Measurements from ENCODE around the gene MEGF9.

MEGF9 gene

GRCh38 chr9:120710110-120710981 lies 3.9 kb downstream of the MEGF9 start:
- intact Hi-C loops (cut with DNase I): no loop called here
- DNase-seq: peak in 1 of 10 donors; percentile 33

DNA sequence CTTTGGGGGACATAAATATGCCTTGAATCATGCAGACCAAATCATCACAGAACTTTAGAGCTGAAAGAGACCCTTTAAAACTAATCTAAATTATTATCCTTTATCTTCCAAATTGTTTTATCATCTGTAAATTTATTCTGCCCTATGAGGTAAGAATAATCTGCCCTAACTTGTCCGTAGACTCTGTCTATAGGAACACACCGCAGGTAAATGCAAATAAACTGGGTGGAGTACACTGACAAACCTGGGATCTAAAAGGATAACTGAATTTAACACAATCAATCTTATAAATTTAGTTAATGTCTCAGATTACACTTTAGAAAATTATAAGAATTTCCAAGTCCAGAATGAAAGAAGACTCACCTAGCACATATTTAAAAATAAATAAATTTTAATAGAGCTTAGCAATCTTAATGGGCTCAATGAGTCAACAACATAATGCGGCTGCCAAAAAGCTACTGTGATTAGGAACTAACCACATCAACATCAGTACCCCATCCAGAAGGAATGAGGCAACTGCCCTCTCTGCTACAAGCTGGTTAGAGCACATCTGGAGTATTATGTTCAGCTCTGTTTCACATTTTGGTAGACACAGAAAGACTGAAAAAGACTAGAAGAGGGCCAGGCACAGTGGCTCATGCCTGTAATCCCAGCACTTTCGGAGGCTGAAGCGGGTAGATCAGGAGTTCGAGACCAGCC lies 5.6 kb downstream of the MEGF9 start:
- intact Hi-C loops (cut with DNase I): no loop called here

GRCh38 chr9:120707170-120707569 lies 7.1 kb downstream of the MEGF9 start:
- no peak for DNase-seq
- intact Hi-C loops (cut with DNase I): no loop called here

More for the DNA sequence above, 5.6 kb downstream of the MEGF9 start:
- no peak for DNase-seq

DNA sequence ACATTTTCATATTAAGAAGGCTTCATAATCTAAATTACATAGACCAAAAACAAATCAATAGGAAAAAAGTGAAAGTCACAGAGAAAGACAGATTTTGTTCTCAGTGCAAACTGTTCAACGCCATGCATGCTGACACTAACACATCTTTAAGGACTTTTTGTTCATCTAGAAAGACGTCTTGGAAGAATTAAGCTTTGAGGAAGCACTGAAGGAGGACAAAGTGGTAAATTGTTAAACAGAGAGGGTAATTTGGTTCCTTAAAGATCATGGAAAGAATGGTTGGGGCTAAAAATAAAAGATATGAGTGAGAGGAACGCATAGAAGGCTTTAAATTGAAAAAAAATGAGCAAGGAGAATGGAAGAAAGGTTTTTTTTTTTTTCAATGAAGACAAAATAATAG lies 9.1 kb downstream of the MEGF9 start:
- DNase-seq: no peak
- intact Hi-C loops (cut with DNase I): no loop called here

DNA sequence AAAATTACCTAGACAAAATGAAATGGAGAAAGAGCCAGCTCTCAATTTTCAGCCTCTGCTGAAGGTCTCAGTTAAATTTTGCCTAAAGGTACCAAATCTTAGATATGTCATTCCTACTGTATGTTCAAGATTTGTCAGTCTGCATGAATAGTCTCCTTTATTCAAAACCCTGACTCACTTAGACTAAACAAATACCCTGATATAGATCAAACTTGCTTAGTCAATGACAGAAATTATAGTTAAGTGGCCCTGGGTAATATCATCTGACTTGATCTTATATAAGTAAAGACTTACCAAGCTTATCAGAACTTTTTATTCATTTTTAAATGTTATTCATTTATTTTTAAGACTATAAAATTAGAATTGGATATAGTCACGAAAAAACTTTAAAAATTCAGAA lies 12.2 kb downstream of the MEGF9 start:
- no peak for DNase-seq

GRCh38 chr9:120701248-120701647 lies 13.0 kb downstream of the MEGF9 start:
- intact Hi-C loops (cut with DNase I): no loop called here
- no peak for DNase-seq

More for the DNA sequence above, 12.2 kb downstream of the MEGF9 start:
- intact Hi-C loops (cut with DNase I): no loop called here

GRCh38 chr9:120698766-120699165 lies 15.5 kb downstream of the MEGF9 start:
- intact Hi-C loops (cut with DNase I): loop anchor here (10.0 kb wide), 1 partner anchor 54 kb away; no protein-coding TSS in a partner anchor
- DNase-seq: no peak

DNA sequence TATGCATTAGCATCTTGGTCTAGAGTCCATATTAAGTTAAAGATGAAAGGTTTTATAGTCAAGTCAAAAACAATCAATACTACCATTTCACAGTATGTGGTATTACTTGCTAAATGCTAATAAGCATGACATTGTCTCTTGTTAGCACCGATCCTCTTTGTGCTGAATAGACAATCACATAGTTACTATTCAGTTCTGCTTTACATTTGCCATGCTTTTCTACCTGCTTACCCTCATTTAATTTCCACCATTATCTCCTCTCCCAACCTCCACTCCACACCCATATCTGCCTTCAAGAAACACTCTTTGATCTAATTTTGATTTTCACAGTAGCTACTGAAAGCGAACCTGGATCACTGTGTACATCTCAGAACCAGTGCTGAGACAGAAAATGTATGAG lies 16.8 kb downstream of the MEGF9 start:
- intact Hi-C loops (cut with DNase I): loop anchor here (10.0 kb wide), 1 partner anchor 53 kb away; no protein-coding TSS in a partner anchor
- DNase-seq: no peak

GRCh38 chr9:120696551-120697230 lies 17.6 kb downstream of the MEGF9 start:
- no peak for DNase-seq
- intact Hi-C loops (cut with DNase I): loop anchor here (10.0 kb wide), 1 partner anchor 52 kb away; no protein-coding TSS in a partner anchor

DNA sequence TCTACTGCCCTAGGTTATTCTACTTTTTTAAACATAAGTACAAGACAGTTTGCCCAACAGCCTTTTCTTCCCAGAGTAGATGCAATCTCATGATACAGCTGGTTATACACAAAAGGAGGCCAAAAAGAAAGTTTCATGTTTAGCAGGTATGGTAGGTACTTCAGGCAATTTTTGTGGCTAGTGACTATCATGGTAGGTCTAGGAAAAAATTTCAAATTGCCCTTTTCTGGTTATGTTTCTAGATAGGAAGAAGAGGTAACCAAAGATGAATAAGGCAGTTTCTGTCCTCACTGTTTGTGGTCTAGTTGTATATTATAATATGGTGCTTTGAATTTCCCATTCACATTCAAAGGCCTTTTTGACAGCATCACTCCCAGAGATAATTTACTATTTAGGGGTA lies 19.7 kb downstream of the MEGF9 start:
- intact Hi-C loops (cut with DNase I): loop anchor here (10.0 kb wide), 1 partner anchor 50 kb away; no protein-coding TSS in a partner anchor
- DNase-seq: no peak

DNA sequence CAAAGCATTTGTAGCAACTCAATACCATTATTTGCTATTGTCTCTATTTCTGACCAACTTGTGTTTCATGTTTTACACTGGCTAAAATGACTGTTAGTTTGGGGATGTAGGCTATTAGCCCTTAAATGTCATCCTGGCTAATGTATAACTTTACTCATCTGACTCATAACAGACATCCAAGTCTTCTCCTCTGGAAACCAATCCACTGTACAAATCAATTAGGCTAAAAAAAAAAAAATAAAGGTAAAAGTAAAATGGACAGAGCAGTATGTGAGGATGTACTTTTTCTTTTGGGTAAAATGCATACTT lies 20.6 kb downstream of the MEGF9 start:
- no peak for DNase-seq

GRCh38 chr9:120692901-120693699 lies 21.2 kb downstream of the MEGF9 start:
- intact Hi-C loops (cut with DNase I): loop anchor here (10.0 kb wide), 1 partner anchor 48 kb away; no protein-coding TSS in a partner anchor
- no peak for DNase-seq

More for the DNA sequence above, 20.6 kb downstream of the MEGF9 start:
- intact Hi-C loops (cut with DNase I): loop anchor here (10.0 kb wide), 1 partner anchor 49 kb away; no protein-coding TSS in a partner anchor

- no peak for DNase-seq
- intact Hi-C loops (cut with DNase I): loop anchor here (10.0 kb wide), 1 partner anchor 46 kb away; no protein-coding TSS in a partner anchor
Observed at GRCh38 chr9:120690372-120690771, 23.9 kb downstream of the MEGF9 start.

- DNase-seq: no peak
- intact Hi-C loops (cut with DNase I): loop anchor here (10.0 kb wide), 1 partner anchor 45 kb away; no protein-coding TSS in a partner anchor
Observed at GRCh38 chr9:120689860-120690259, 24.4 kb downstream of the MEGF9 start.

DNA sequence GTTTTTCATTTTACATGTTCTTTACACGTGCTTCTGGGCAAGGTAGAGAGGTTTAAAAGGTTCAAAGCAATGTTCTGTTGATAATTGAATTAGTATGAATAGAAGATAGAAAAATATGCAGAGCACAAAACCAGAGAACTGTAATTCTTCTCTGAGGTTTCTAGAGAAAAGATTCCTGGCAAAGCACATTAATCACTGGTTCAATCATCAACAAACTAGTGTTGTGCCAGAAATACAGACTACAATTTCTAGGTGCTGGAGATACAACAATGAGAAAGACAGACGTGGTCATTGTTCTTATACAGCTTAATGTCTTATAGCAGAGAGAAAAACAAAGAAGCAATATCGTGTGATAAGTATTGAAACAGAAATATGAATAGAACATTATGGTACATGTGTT lies 25.5 kb downstream of the MEGF9 start:
- DNase-seq: no peak
- intact Hi-C loops (cut with DNase I): no loop called here

GRCh38 chr9:120683150-120683549 lies 31.1 kb downstream of the MEGF9 start:
- no peak for DNase-seq
- intact Hi-C loops (cut with DNase I): no loop called here

DNA sequence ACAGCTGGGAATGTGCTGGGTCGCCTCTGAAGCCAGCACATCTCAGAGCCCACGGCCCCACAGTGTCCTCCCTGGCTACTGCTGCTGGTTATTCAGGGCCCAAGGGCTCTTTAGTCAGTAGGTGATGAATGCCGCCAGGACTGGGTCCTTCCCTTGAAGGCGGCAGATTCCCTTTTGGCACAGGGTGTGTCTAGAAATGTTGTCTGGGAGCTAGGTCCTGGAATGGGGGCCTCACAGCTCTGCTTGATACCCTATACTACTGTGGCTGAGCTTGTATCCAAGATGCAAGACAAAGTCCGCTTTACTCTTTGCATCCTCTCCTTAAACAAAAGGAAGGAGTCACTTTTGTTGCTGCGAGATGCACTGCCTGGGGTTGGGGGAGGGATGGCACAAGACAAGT lies 33.1 kb downstream of the MEGF9 start:
- intact Hi-C loops (cut with DNase I): no loop called here
- no peak for DNase-seq

GRCh38 chr9:120680579-120680978 lies 33.7 kb downstream of the MEGF9 start:
- intact Hi-C loops (cut with DNase I): no loop called here
- no peak for DNase-seq

DNA sequence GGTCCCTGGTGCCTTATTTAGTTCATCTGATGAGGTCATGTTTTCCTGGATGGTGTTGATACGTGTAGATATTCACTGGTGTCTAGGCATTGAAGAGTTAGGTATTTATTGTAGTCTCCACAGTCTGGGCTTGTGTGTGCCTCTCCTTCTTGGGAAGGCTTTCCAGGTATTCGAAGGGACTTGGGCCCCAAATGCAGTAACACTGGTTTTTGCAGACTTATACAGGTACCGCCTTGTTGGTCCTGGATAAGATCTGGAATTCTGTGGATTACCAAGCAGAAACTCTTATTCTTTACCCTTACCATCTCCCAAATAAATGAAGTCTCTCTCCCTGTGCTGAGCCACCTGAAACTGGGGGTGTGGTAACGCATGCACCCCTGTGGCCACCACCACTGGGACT lies 34.1 kb downstream of the MEGF9 start:
- DNase-seq: no peak
- intact Hi-C loops (cut with DNase I): no loop called here

- intact Hi-C loops (cut with DNase I): no loop called here
- DNase-seq: no peak
Observed at GRCh38 chr9:120677965-120678364, 36.3 kb downstream of the MEGF9 start.

Data from posterior cingulate gyrus (tissue), 11 donors.